Epithelial cell of esophagus (primary cell): ENCODE measurements around the gene TLE3.

ENCODE experiments used
- DNase-seq: peaks from one replicate; pipeline ENCODE4 v3.0.0; 2010; ENCODE audit warnings: low read depth
- H3K4me3 ChIP-seq: 2 replicates; pipeline ENCODE4 v1.5.1; 2011; ENCODE audit warnings: mild to moderate bottlenecking, low read length, control low read depth
- CTCF ChIP-seq: IDR thresholded peaks from 2 replicates; pipeline ENCODE4 v1.5.1; 2011; ENCODE audit warnings: low read depth, mild to moderate bottlenecking, low read length, control low read depth, inconsistent platforms; ENCODE audit not compliant: insufficient read depth; ENCODE audit errors: missing control alignments

TLE3 gene

DNA sequence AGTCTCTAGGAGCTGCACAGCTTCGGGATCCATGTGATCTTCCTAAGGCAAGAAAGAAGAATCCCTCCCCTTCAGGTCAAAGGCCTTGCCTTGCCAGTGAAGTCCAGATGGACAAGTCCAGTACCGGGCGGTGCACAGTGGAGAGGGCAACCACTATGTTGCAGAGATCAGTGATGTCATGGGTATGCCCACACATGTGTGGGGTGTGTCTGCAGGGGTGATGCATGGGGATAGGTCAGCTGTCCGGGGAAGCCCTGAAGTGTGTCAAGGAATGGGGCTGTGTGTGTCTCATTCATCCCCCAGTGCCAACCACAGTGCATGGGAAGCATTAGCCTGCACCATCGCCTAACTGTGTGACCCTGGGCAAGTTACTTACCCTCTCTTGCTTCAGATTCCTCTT lies 66.5 kb downstream of the TLE3 start:
- H3K4me3 ChIP-seq: no peak overlapping the region
- no peak for DNase-seq
- no peak for TF ChIP-seq CTCF

- TF ChIP-seq CTCF: no peak
- H3K4me3 ChIP-seq: no peak overlapping the region
- no peak for DNase-seq
Measured at GRCh38 chr15:70030851-70031250, 66.9 kb downstream of the TLE3 start.

GRCh38 chr15:70029297-70029701 lies 68.4 kb downstream of the TLE3 start:
- no peak for DNase-seq
- TF ChIP-seq CTCF: no peak
- no peak overlapping the region for H3K4me3 ChIP-seq

GRCh38 chr15:70027518-70027917 lies 70.2 kb downstream of the TLE3 start:
- no peak for DNase-seq
- no peak overlapping the region for H3K4me3 ChIP-seq
- TF ChIP-seq CTCF: no peak

DNA sequence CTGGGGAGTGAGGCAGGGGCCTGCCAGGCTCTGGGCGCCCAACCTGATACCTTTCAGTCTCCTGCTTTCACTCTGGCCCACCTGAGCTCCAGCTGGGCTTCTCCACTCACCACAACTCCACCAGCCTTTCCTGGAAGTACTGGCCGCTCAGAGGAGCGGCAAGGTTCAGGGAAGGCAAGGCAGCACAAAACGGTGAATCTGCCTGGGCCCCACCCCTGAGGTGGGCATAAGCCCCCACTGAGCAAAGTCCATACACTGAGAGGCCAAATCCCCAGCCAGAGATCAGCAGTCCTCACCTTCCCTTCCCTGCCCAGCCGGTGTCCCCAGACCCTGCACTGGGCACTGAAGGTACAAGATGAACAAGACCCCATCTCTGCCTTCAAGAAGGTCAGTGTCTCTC lies 70.7 kb downstream of the TLE3 start:
- no peak for DNase-seq
- TF ChIP-seq CTCF: no peak
- no peak overlapping the region for H3K4me3 ChIP-seq

- H3K4me3 ChIP-seq: no peak overlapping the region
- DNase-seq: no peak
- no peak for TF ChIP-seq CTCF
Measured at GRCh38 chr15:70025413-70026296, 72.1 kb downstream of the TLE3 start.

DNA sequence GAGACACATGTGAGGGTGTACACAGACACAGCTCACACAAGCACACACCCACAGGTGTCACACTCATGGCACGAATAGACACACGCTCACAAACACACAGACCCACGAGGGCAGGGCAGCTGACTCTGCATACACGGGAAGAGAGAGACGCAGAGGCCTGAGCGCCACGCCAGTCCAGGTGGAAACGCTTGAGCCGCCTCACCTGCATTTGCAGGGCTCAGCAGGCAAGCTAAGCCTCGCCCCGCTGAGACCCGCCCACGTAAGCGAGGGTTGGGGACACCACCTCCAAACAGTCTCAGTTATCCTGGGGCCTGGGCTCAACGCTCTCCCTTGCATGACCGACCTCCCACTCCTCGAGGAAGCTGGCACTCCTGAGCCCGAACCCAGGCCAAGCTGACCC lies 73.2 kb downstream of the TLE3 start:
- no peak for TF ChIP-seq CTCF
- H3K4me3 ChIP-seq: no peak overlapping the region
- no peak for DNase-seq
